ENCODE measurements around the gene NANOS3. TPM values are rescaled to one million over a fixed set of nuclear protein-coding genes. Genes with fewer than 3 reads are reported as not detected.

Gene NANOS3
- total RNA-seq, 3 donors from 2014 or later = 0.52 TPM; not detected in 2

- no peaks in the 10 kb centered on the region for H3K27me3 Mint-ChIP-seq (ENCODE audit: low read depth)
- ATAC-seq (no peak), DNase-seq (no peak)
- H3K9me3 Mint-ChIP-seq = no peaks in the 10 kb centered on the region
- H3K36me3 Mint-ChIP-seq (ENCODE audit: insufficient read depth) = peaks cover 12% of the 10 kb centered on the region
- H3K4me3 Mint-ChIP-seq = peak overlapping the region; percentile 91
- H3K4me1 Mint-ChIP-seq (ENCODE audit: low read depth) = peaks cover 60% of the 10 kb centered on the region
Measured at GRCh38 chr19:13840305-13841085, 36.4 kb upstream of the NANOS3 start.

- no peaks in the 10 kb centered on the region for H3K9me3 Mint-ChIP-seq
- ATAC-seq = no peak
- H3K4me1 Mint-ChIP-seq (ENCODE audit: low read depth) = peaks cover 63% of the 10 kb centered on the region
- H3K4me3 Mint-ChIP-seq = peak overlapping the region; percentile 91
- no peaks in the 10 kb centered on the region for H3K27me3 Mint-ChIP-seq (ENCODE audit: low read depth)
- no peak for DNase-seq
- H3K36me3 Mint-ChIP-seq (ENCODE audit: insufficient read depth) = peaks cover 12% of the 10 kb centered on the region
Measured at GRCh38 chr19:13841086-13841961, 35.6 kb upstream of the NANOS3 start.

- no peak for DNase-seq
- H3K4me1 Mint-ChIP-seq (ENCODE audit: low read depth) = peaks cover 62% of the 10 kb centered on the region
Measured at GRCh38 chr19:13841962-13842290, 35.0 kb upstream of the NANOS3 start.

GRCh38 chr19:13842291-13843103 is 34.4 kb upstream of the NANOS3 start:
- Mint-ChIP-seq H3K4me1 (ENCODE audit: low read depth) (peaks cover 58% of the 10 kb centered on the region), H3K36me3 (ENCODE audit: insufficient read depth) (peaks cover 9% of the 10 kb centered on the region), H3K27me3 (ENCODE audit: low read depth) (no peaks in the 10 kb centered on the region), H3K4me3 (peak overlapping the region; percentile 91), H3K9me3 (no peaks in the 10 kb centered on the region)
- DNase-seq (peak; percentile 65), ATAC-seq (peak; percentile 11 to 13)

More at GRCh38 chr19:13841962-13842290, 35.0 kb upstream of the NANOS3 start:
- peak overlapping the region; percentile 91 for H3K4me3 Mint-ChIP-seq
- no peak for ATAC-seq
- H3K9me3 Mint-ChIP-seq = no peaks in the 10 kb centered on the region
- no peaks in the 10 kb centered on the region for H3K27me3 Mint-ChIP-seq (ENCODE audit: low read depth)
- peaks cover 11% of the 10 kb centered on the region for H3K36me3 Mint-ChIP-seq (ENCODE audit: insufficient read depth)

GRCh38 chr19:13843104-13843921 is 33.6 kb upstream of the NANOS3 start:
- peaks cover 54% of the 10 kb centered on the region for H3K4me1 Mint-ChIP-seq (ENCODE audit: low read depth)
- no peaks in the 10 kb centered on the region for H3K9me3 Mint-ChIP-seq
- peaks cover 9% of the 10 kb centered on the region for H3K36me3 Mint-ChIP-seq (ENCODE audit: insufficient read depth)

GRCh38 chr19:13844130-13844631 is 32.8 kb upstream of the NANOS3 start:
- DNase-seq (no peak), ATAC-seq (no peak)
- H3K4me1 Mint-ChIP-seq (ENCODE audit: low read depth) = peaks cover 50% of the 10 kb centered on the region
- H3K9me3 Mint-ChIP-seq = no peaks in the 10 kb centered on the region
- H3K27me3 Mint-ChIP-seq (ENCODE audit: low read depth) = no peaks in the 10 kb centered on the region
- H3K4me3 Mint-ChIP-seq = peak overlapping the region; percentile 73
- H3K36me3 Mint-ChIP-seq (ENCODE audit: insufficient read depth) = peaks cover 5% of the 10 kb centered on the region

More at GRCh38 chr19:13843104-13843921, 33.6 kb upstream of the NANOS3 start:
- Mint-ChIP-seq H3K27me3 (ENCODE audit: low read depth) (no peaks in the 10 kb centered on the region), H3K4me3 (peak overlapping the region; percentile 90)
- DNase-seq (no peak), ATAC-seq (no peak)

- no peaks in the 10 kb centered on the region for H3K36me3 Mint-ChIP-seq (ENCODE audit: insufficient read depth)
- peaks cover 57% of the 10 kb centered on the region for H3K4me1 Mint-ChIP-seq (ENCODE audit: low read depth)
- H3K27me3 Mint-ChIP-seq (ENCODE audit: low read depth) = no peaks in the 10 kb centered on the region
- no peaks in the 10 kb centered on the region for H3K9me3 Mint-ChIP-seq
- peak; percentile 88 for DNase-seq
- H3K4me3 Mint-ChIP-seq = peak overlapping the region; percentile 85
- peak; percentile 67 to 70 for ATAC-seq
Measured at GRCh38 chr19:13846557-13847406, 30.2 kb upstream of the NANOS3 start.

- Mint-ChIP-seq H3K4me1 (ENCODE audit: low read depth) (peaks cover 57% of the 10 kb centered on the region), H3K9me3 (no peaks in the 10 kb centered on the region), H3K27me3 (ENCODE audit: low read depth) (no peaks in the 10 kb centered on the region), H3K36me3 (ENCODE audit: insufficient read depth) (no peaks in the 10 kb centered on the region), H3K4me3 (peak overlapping the region; percentile 85)
- ATAC-seq = peak; percentile 32 to 37
- peak; percentile 74 for DNase-seq
Measured at GRCh38 chr19:13847407-13848339, 29.3 kb upstream of the NANOS3 start.

GRCh38 chr19:13848340-13848677 is 28.6 kb upstream of the NANOS3 start:
- no peaks in the 10 kb centered on the region for H3K36me3 Mint-ChIP-seq (ENCODE audit: insufficient read depth)
- no peak for ATAC-seq
- H3K4me3 Mint-ChIP-seq = peak overlapping the region; percentile 29
- no peaks in the 10 kb centered on the region for H3K9me3 Mint-ChIP-seq
- H3K4me1 Mint-ChIP-seq (ENCODE audit: low read depth) = peaks cover 54% of the 10 kb centered on the region
- H3K27me3 Mint-ChIP-seq (ENCODE audit: low read depth) = no peaks in the 10 kb centered on the region
- no peak for DNase-seq

- Mint-ChIP-seq H3K9me3 (no peaks in the 10 kb centered on the region), H3K4me1 (ENCODE audit: low read depth) (peaks cover 48% of the 10 kb centered on the region), H3K27me3 (ENCODE audit: low read depth) (no peaks in the 10 kb centered on the region), H3K36me3 (ENCODE audit: insufficient read depth) (no peaks in the 10 kb centered on the region), H3K4me3 (peak overlapping the region; percentile 47)
- DNase-seq (no peak), ATAC-seq (no peak)
Measured at GRCh38 chr19:13848798-13849676, 27.9 kb upstream of the NANOS3 start.

Data from activated T-cell treated with anti-CD3 and anti-CD28 coated beads, Interleukin-2, amount 50 U/mL, for 4 hours (primary cell).